GM19239 (cell line): Measurements from ENCODE around the gene KLF2.

Source experiments
- DNase-seq: peaks from one replicate; pipeline ENCODE4 v3.0.0; 2011; ENCODE audit warnings: low spot score; ENCODE audit not compliant: insufficient read length
- FAIRE-seq: peaks from 2 replicates; lab custom pipeline; 2011; peaks lifted over from hg19 to GRCh38; lab: Jason Lieb, UNC

Gene KLF2

GRCh38 chr19:16306728-16307402 lies 17.8 kb upstream of the KLF2 start:
- DNase-seq (no peak), FAIRE-seq (no peak)

GRCh38 chr19:16308081-16308480 lies 16.5 kb upstream of the KLF2 start:
- no peak for FAIRE-seq

GRCh38 chr19:16309643-16310042 lies 15.0 kb upstream of the KLF2 start:
- no peak for FAIRE-seq
- DNase-seq = no peak

More at GRCh38 chr19:16308081-16308480, 16.5 kb upstream of the KLF2 start:
- no peak for DNase-seq

- DNase-seq (no peak), FAIRE-seq (no peak)
These were observed 8.7 kb upstream of the KLF2 start for GRCh38 chr19:16315825-16316505.

- FAIRE-seq (no peak), DNase-seq (no peak)
These were observed 8.1 kb upstream of the KLF2 start for GRCh38 chr19:16316506-16316882.

GRCh38 chr19:16319481-16319880 lies 5.1 kb upstream of the KLF2 start:
- no peak for FAIRE-seq
- no peak for DNase-seq

- FAIRE-seq (no peak), DNase-seq (no peak)
These were observed 3.6 kb upstream of the KLF2 start for GRCh38 chr19:16320987-16321386.

- no peak for DNase-seq
These were observed 518 bp downstream of the KLF2 start for GRCh38 chr19:16325161-16325527.

GRCh38 chr19:16325641-16326400 lies 1.2 kb downstream of the KLF2 start:
- no peak for DNase-seq
- no peak for FAIRE-seq

More at GRCh38 chr19:16325161-16325527, 518 bp downstream of the KLF2 start:
- FAIRE-seq = no peak

- DNase-seq (no peak), FAIRE-seq (peak; percentile 40)
These were observed 2.0 kb downstream of the KLF2 start for GRCh38 chr19:16326401-16327168.

- no peak for FAIRE-seq
- no peak for DNase-seq
These were observed 2.5 kb downstream of the KLF2 start for GRCh38 chr19:16327169-16327475.

GRCh38 chr19:16327501-16327900 lies 2.9 kb downstream of the KLF2 start:
- FAIRE-seq (no peak), DNase-seq (no peak)

GRCh38 chr19:16327911-16328823 lies 3.5 kb downstream of the KLF2 start:
- peak; percentile 93 for FAIRE-seq
- no peak for DNase-seq

GRCh38 chr19:16328824-16329482 lies 4.3 kb downstream of the KLF2 start:
- DNase-seq (no peak), FAIRE-seq (peak; percentile 37)

GRCh38 chr19:16330368-16330801 lies 5.8 kb downstream of the KLF2 start:
- FAIRE-seq (no peak), DNase-seq (no peak)

GRCh38 chr19:16330806-16331690 lies 6.4 kb downstream of the KLF2 start:
- DNase-seq (no peak), FAIRE-seq (no peak)

GRCh38 chr19:16333001-16333586 lies 8.5 kb downstream of the KLF2 start:
- FAIRE-seq (no peak), DNase-seq (no peak)

GRCh38 chr19:16334411-16334810 lies 9.8 kb downstream of the KLF2 start:
- DNase-seq = no peak
- no peak for FAIRE-seq
